ENCODE results near the gene LETM1.

DNA sequence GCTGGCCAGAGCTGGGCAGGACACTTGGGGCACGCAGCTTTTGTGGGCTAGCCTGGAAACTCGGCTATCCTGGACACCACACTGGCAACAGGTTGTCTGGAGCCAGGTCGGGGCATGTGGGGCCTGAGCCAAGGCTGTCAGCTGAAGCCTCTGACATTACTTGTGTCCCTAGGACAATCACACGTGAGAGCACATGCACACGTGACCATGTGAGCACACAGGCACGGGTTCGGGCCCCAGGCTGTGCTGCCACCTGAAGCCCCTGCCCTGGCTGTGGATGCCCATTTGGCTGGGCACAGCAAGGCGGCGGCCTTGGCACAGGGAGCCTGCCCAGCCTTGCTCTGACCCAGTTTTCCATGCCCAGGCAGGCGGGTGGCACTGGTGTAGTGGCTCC is 71.6 kb downstream of the LETM1 start:
- TF ChIP-seq CTCF (IDR thresholded peaks at IDR 0.05) (no peak), POLR2A (IDR thresholded peaks at IDR 0.05) (no peak)

All from prostate gland (tissue), 2 donors.